Measurements from ENCODE around the gene KRT36. TPM values are rescaled to one million over a fixed set of nuclear protein-coding genes. Genes with fewer than 3 reads are reported as not detected.

Gene KRT36
- total RNA-seq, 1 experiment from 2014 or later: not detected

GRCh38 chr17:41491476-41491875 is 1.8 kb upstream of the KRT36 start:
- peaks cover 6% of the 10 kb centered on the region for H3K4me1 Mint-ChIP-seq (ENCODE audit: insufficient read depth, unreplicated experiment)
- TF ChIP-seq, protein P1, sequence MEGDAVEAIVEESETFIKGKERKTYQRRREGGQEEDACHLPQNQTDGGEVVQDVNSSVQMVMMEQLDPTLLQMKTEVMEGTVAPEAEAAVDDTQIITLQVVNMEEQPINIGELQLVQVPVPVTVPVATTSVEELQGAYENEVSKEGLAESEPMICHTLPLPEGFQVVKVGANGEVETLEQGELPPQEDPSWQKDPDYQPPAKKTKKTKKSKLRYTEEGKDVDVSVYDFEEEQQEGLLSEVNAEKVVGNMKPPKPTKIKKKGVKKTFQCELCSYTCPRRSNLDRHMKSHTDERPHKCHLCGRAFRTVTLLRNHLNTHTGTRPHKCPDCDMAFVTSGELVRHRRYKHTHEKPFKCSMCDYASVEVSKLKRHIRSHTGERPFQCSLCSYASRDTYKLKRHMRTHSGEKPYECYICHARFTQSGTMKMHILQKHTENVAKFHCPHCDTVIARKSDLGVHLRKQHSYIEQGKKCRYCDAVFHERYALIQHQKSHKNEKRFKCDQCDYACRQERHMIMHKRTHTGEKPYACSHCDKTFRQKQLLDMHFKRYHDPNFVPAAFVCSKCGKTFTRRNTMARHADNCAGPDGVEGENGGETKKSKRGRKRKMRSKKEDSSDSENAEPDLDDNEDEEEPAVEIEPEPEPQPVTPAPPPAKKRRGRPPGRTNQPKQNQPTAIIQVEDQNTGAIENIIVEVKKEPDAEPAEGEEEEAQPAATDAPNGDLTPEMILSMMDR (IDR thresholded peaks at IDR 0.05; ENCODE audit: unreplicated experiment): no peak
- no peak for DNase-seq (ENCODE audit: unreplicated experiment)
- ChIA-PET CTCF (interaction anchor here (2.1 kb wide), 1 partner anchor 57 kb away, joined by 7 read pairs; no protein-coding TSS in a partner anchor), POLR2A (no interaction called here)
- no peaks in the 10 kb centered on the region for H3K27me3 Mint-ChIP-seq (ENCODE audit: insufficient read depth, unreplicated experiment)
- H3K36me3 Mint-ChIP-seq (ENCODE audit: insufficient read depth, unreplicated experiment): no peaks in the 10 kb centered on the region
- no peak overlapping the region for H3K4me3 Mint-ChIP-seq (ENCODE audit: unreplicated experiment)
- no TSS peak for BruUV-seq (replicated peaks)
- intact Hi-C loops (cut with micrococcal nuclease): no loop called here
- no peak overlapping the region for H3K27ac Mint-ChIP-seq (ENCODE audit: low read depth, unreplicated experiment)
- no peaks in the 10 kb centered on the region for H3K9me3 Mint-ChIP-seq (ENCODE audit: unreplicated experiment)

- ChIA-PET CTCF (interaction anchor here (0.6 to 2.1 kb wide), 4 partner anchors 58 to 204 kb away, joined by 3 to 7 read pairs (median 6); no protein-coding TSS in a partner anchor), POLR2A (interaction anchor here (0.6 kb wide), 1 partner anchor 60 kb away, joined by 3 read pairs; no protein-coding TSS in a partner anchor)
- Mint-ChIP-seq H3K9me3 (ENCODE audit: unreplicated experiment) (no peaks in the 10 kb centered on the region), H3K27ac (ENCODE audit: low read depth, unreplicated experiment) (no peak overlapping the region), H3K36me3 (ENCODE audit: insufficient read depth, unreplicated experiment) (no peaks in the 10 kb centered on the region), H3K27me3 (ENCODE audit: insufficient read depth, unreplicated experiment) (no peaks in the 10 kb centered on the region), H3K4me1 (ENCODE audit: insufficient read depth, unreplicated experiment) (peaks cover 6% of the 10 kb centered on the region), H3K4me3 (ENCODE audit: unreplicated experiment) (no peak overlapping the region)
- intact Hi-C loops (cut with micrococcal nuclease): no loop called here
- no peak for DNase-seq (ENCODE audit: unreplicated experiment)
- BruUV-seq (replicated peaks): no TSS peak
- TF ChIP-seq, protein P1 (IDR thresholded peaks at IDR 0.05; ENCODE audit: unreplicated experiment): no peak
These were observed 585 bp upstream of the KRT36 start for GRCh38 chr17:41490000-41490990.

- H3K4me1 Mint-ChIP-seq (ENCODE audit: insufficient read depth, unreplicated experiment): no peaks in the 10 kb centered on the region
- H3K27ac Mint-ChIP-seq (ENCODE audit: low read depth, unreplicated experiment): no peak overlapping the region
- no TSS peak for BruUV-seq (replicated peaks)
- H3K4me3 Mint-ChIP-seq (ENCODE audit: unreplicated experiment): no peak overlapping the region
- POLR2A ChIA-PET: interaction anchor here (0.8 to 1.2 kb wide), 3 partner anchors 9 to 32 kb away, joined by 3 to 4 read pairs (median 3); partner anchors contain the start of genes KRT13 and KRT15
- intact Hi-C loops (cut with micrococcal nuclease): no loop called here
- TF ChIP-seq, protein P1 (IDR thresholded peaks at IDR 0.05; ENCODE audit: unreplicated experiment): peak; percentile 28
- CTCF ChIA-PET: interaction anchor here (1.1 kb wide), 1 partner anchor 62 kb away, joined by 5 read pairs; no protein-coding TSS in a partner anchor
- no peaks in the 10 kb centered on the region for H3K36me3 Mint-ChIP-seq (ENCODE audit: insufficient read depth, unreplicated experiment)
- H3K9me3 Mint-ChIP-seq (ENCODE audit: unreplicated experiment): no peaks in the 10 kb centered on the region
- H3K27me3 Mint-ChIP-seq (ENCODE audit: insufficient read depth, unreplicated experiment): no peaks in the 10 kb centered on the region
- no peak for DNase-seq (ENCODE audit: unreplicated experiment)
These were observed 2.7 kb downstream of the KRT36 start for GRCh38 chr17:41486809-41487530.

DNA sequence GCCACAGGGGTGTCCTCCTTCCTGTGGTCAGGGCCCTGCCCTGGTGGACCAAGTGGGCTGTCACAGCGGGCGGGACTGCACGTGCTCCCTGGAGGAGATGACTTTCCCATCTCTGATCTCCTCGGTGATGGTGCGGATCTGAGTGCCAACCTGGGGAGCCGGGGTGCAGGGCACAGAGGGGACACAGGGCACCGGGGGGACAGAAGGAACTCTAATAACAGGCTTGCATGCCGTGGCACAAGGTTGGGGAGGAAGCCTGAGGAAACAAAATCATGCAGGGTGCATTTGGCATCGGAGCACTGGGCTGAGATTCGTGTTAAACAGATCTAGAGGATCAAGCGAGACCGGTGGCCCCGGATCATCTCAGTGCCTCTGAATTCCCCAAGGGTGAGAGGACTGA is 3.4 kb downstream of the KRT36 start:
- CTCF ChIA-PET: interaction anchor here (1.1 kb wide), 1 partner anchor 62 kb away, joined by 5 read pairs; no protein-coding TSS in a partner anchor
- H3K36me3 Mint-ChIP-seq (ENCODE audit: insufficient read depth, unreplicated experiment): no peaks in the 10 kb centered on the region
- BruUV-seq (replicated peaks): no TSS peak
- no peaks in the 10 kb centered on the region for H3K27me3 Mint-ChIP-seq (ENCODE audit: insufficient read depth, unreplicated experiment)
- intact Hi-C loops (cut with micrococcal nuclease): no loop called here
- no peaks in the 10 kb centered on the region for H3K9me3 Mint-ChIP-seq (ENCODE audit: unreplicated experiment)
- H3K4me3 Mint-ChIP-seq (ENCODE audit: unreplicated experiment): no peak overlapping the region
- no peaks in the 10 kb centered on the region for H3K4me1 Mint-ChIP-seq (ENCODE audit: insufficient read depth, unreplicated experiment)
- no peak for DNase-seq (ENCODE audit: unreplicated experiment)
- no peak overlapping the region for H3K27ac Mint-ChIP-seq (ENCODE audit: low read depth, unreplicated experiment)
- POLR2A ChIA-PET: no interaction called here
- TF ChIP-seq, protein P1 (IDR thresholded peaks at IDR 0.05; ENCODE audit: unreplicated experiment): no peak
